Liver (tissue), 9 donors: Measurements from ENCODE around the gene TEX2. TPM values are rescaled to one million over a fixed set of nuclear protein-coding genes. Genes with fewer than 3 reads are reported as not detected.

ENCODE experiments used
- DNase-seq: peaks from one replicate; pipeline ENCODE4 v3.0.0-alpha.2; 2017; ENCODE audit warnings: low spot score
- H3K27ac ChIP-seq, 2 donors: one replicate each; pipeline ENCODE4 v1.7.0; 2013; ENCODE audit warnings: inconsistent platforms in 2 of 2, low read length in 2 of 2, control low read depth in 1 of 2, low read depth in 1 of 2, mild to moderate bottlenecking in 1 of 2
- H3K27me3 ChIP-seq, 4 donors: one replicate each; pipeline versions ENCODE4 v1.6.1 to v1.7.0; 2013; ENCODE audit warnings: low read length in 3 of 4, inconsistent platforms in 1 of 4, mild to moderate bottlenecking in 1 of 4, moderate library complexity in 1 of 4; ENCODE audit not compliant: control insufficient read depth in 4 of 4, insufficient read depth in 4 of 4
- H3K36me3 ChIP-seq, 4 donors: one replicate each; pipeline versions ENCODE4 v1.6.1 to v1.7.0; 2013; ENCODE audit warnings: low read length in 3 of 4, mild to moderate bottlenecking in 3 of 4, low read depth in 1 of 4, moderate library complexity in 1 of 4; ENCODE audit not compliant: control insufficient read depth in 4 of 4, insufficient read depth in 3 of 4
- H3K4me1 ChIP-seq, 4 donors: one replicate each; pipeline versions ENCODE4 v1.6.1 to v1.7.0; 2013; ENCODE audit warnings: low read length in 3 of 4, mild to moderate bottlenecking in 3 of 4, moderate library complexity in 1 of 4; ENCODE audit not compliant: control insufficient read depth in 4 of 4, insufficient read depth in 4 of 4
- H3K4me3 ChIP-seq, 3 donors: one replicate each; pipeline versions ENCODE4 v1.6.1 to v1.7.0; 2013; ENCODE audit warnings: low read length in 3 of 3, control low read depth in 1 of 3, low read depth in 1 of 3, mild to moderate bottlenecking in 1 of 3
- H3K9ac ChIP-seq, 2 donors: one replicate each; pipeline ENCODE4 v1.7.0; 2013; ENCODE audit warnings: low read length in 2 of 2, mild to moderate bottlenecking in 2 of 2, moderate library complexity in 2 of 2, control low read depth in 1 of 2, low read depth in 1 of 2
- H3K9me3 ChIP-seq, 4 donors: one replicate each; pipeline versions ENCODE4 v1.6.1 to v1.7.0; 2013; ENCODE audit warnings: low read length in 3 of 4; ENCODE audit not compliant: control insufficient read depth in 4 of 4
- ATF3 ChIP-seq: IDR thresholded peaks from 2 replicates; pipeline ENCODE4 v1.6.1; 2016; ENCODE audit warnings: antibody characterized with exemption
- CTCF ChIP-seq: fragments of 150-350 bp; IDR thresholded peaks from 2 replicates; pipeline ENCODE4 v1.5.1; 2017; ENCODE audit warnings: improper control_type of control experiment, low read depth, low read length; ENCODE audit not compliant: missing input control
- EGR1 ChIP-seq, 2 donors: IDR thresholded peaks; 2 replicates each; pipeline ENCODE4 v1.6.1; 2016 to 2018; ENCODE audit warnings: antibody characterized with exemption in 2 of 2, low read depth in 2 of 2
- FOXA1 ChIP-seq: IDR thresholded peaks from 2 replicates; pipeline ENCODE4 v1.6.1; 2016; ENCODE audit warnings: antibody characterized with exemption
- FOXA2 ChIP-seq: IDR thresholded peaks from 2 replicates; pipeline ENCODE4 v1.6.1; 2016; ENCODE audit warnings: antibody characterized with exemption
- HNF4A ChIP-seq, 2 donors: conservative IDR thresholded peaks; 2 replicates each; pipeline ENCODE4 v1.6.1; 2016; ENCODE audit warnings: antibody characterized with exemption in 2 of 2, mild to moderate bottlenecking in 2 of 2
- HNF4G ChIP-seq: IDR thresholded peaks from 2 replicates; pipeline ENCODE4 v1.6.1; 2016; ENCODE audit warnings: antibody characterized with exemption
- JUND ChIP-seq, 2 donors: IDR thresholded peaks; 2 replicates each; pipeline ENCODE4 v1.6.1; 2016; ENCODE audit warnings: antibody characterized with exemption in 2 of 2
- MAX ChIP-seq: IDR thresholded peaks from 2 replicates; pipeline ENCODE4 v1.6.1; 2016; ENCODE audit warnings: antibody characterized with exemption
- NR2F2 ChIP-seq: IDR thresholded peaks from 2 replicates; pipeline ENCODE4 v1.6.1; 2016; ENCODE audit warnings: antibody characterized with exemption
- RAD21 ChIP-seq, 2 donors: IDR thresholded peaks; 2 replicates each; pipeline ENCODE4 v1.6.1; 2016; ENCODE audit warnings: antibody characterized with exemption in 2 of 2, mild to moderate bottlenecking in 2 of 2
- RXRA ChIP-seq, 2 donors: IDR thresholded peaks; 2 replicates each; pipeline ENCODE4 v1.6.1; 2017 to 2018; ENCODE audit warnings: antibody characterized with exemption in 2 of 2, mild to moderate bottlenecking in 1 of 2
- SP1 ChIP-seq: IDR thresholded peaks from 2 replicates; pipeline ENCODE4 v1.6.1; 2018; ENCODE audit warnings: antibody characterized with exemption, mild to moderate bottlenecking
- TAF1 ChIP-seq: conservative IDR thresholded peaks from 2 replicates; pipeline ENCODE4 v1.6.1; 2016; ENCODE audit warnings: antibody characterized with exemption, mild to moderate bottlenecking
- ZBTB33 ChIP-seq: IDR thresholded peaks from 2 replicates; pipeline ENCODE4 v1.6.1; 2016; ENCODE audit warnings: antibody characterized with exemption
- WGBS: extraction: QIAGEN DNeasy Blood & Tissue Kit; methylation state at CpG from one replicate; pipeline ENCODE4 v1.1.7; 2013; 5-methylcytosine and 5-hydroxymethylcytosine counted together
- polyA plus RNA-seq, 2 donors: library from polyadenylated mRNA; stranded (reverse) in 1 of 2; unstranded in 1 of 2; fragments of 200-250 nt in 1 of 2; fragments of >200 nt in 1 of 2; fragmentation: Nextera tagmentation in 1 of 2; extraction: Ambion mirVana in 1 of 2; gene quantifications; one replicate each; pipeline versions ENCODE4 v1.2.1 to v1.2.3, GENCODE V29; 2013 to 2015
- total RNA-seq, 2 donors: library from RNA; depleted of rRNA; stranded (reverse); fragments of >200 nt; gene quantifications; one replicate each; pipeline ENCODE4 v1.2.3, GENCODE V29; 2014
- donor health status: healthy.
- donor health status: healthy.
- donor health status: healthy.
- donor health status: healthy.
- donor health status: healthy.

TEX2 gene
- total and polyA plus RNA-seq, 4 donors, result 15.9 to 39.8 (median 28.2) TPM

- Histone ChIP-seq H3K9ac (no peak overlapping the region), H3K36me3 (no peaks in the 10 kb centered on the region), H3K4me3 (no peak overlapping the region), H3K27me3 (no peaks in the 10 kb centered on the region), H3K27ac (no peak overlapping the region), H3K4me1 (peaks cover 3 to 36% (median 29%) of the 10 kb centered on the region in 4 donors), H3K9me3 (no peaks in the 10 kb centered on the region)
- no peak for TF ChIP-seq HNF4G
- TF ChIP-seq ZBTB33, result no peak
- no peak for TF ChIP-seq MAX
- no peak for TF ChIP-seq ATF3
- TF ChIP-seq FOXA2, result no peak
- no peak for TF ChIP-seq CTCF
- no peak for TF ChIP-seq JUND (IDR thresholded peaks at IDR 0.05)
- no peak for TF ChIP-seq TAF1
- TF ChIP-seq RAD21 (IDR thresholded peaks at IDR 0.05), result no peak
- TF ChIP-seq HNF4A (conservative IDR thresholded peaks at IDR 0.05), result no peak
- TF ChIP-seq NR2F2, result no peak
- TF ChIP-seq RXRA (IDR thresholded peaks at IDR 0.05), result no peak
- WGBS, result 84% methylated on average over 2 of the region's 2 CpGs
- DNase-seq, result no peak
Measured at GRCh38 chr17:64219571-64219970, 43.5 kb downstream of the TEX2 start.

- Histone ChIP-seq H3K27ac (no peak overlapping the region), H3K4me1 (peaks cover 0 to 25% (median 17%) of the 10 kb centered on the region in 4 donors), H3K4me3 (no peak overlapping the region), H3K36me3 (peaks cover 4 to 9% (median 5%) of the 10 kb centered on the region in 4 donors), H3K27me3 (no peaks in the 10 kb centered on the region), H3K9ac (no peak overlapping the region), H3K9me3 (no peaks in the 10 kb centered on the region)
- 84% methylated on average over 3 of the region's 3 CpGs for WGBS
- TF ChIP-seq SP1 (no peak), ZBTB33 (no peak), FOXA1 (no peak), TAF1 (no peak), ATF3 (no peak), MAX (no peak), EGR1 (IDR thresholded peaks at IDR 0.05; ENCODE audit: low read depth in 2 of 2) (no peak)
- DNase-seq, result no peak
Measured at GRCh38 chr17:64218066-64218465, 45.0 kb downstream of the TEX2 start.
